Activated gamma-delta T cell treated with anti-CD3 and anti-CD28 coated beads, Interleukin-2, amount 50 U/mL, for 16 hours (primary cell): ENCODE results near the gene MARCHF10.

ENCODE experiments used
- DNase-seq: peaks from one replicate; pipeline ENCODE4 v3.0.0-alpha.2; 2020; ENCODE audit warnings: low read depth

The MARCHF10 gene

DNA sequence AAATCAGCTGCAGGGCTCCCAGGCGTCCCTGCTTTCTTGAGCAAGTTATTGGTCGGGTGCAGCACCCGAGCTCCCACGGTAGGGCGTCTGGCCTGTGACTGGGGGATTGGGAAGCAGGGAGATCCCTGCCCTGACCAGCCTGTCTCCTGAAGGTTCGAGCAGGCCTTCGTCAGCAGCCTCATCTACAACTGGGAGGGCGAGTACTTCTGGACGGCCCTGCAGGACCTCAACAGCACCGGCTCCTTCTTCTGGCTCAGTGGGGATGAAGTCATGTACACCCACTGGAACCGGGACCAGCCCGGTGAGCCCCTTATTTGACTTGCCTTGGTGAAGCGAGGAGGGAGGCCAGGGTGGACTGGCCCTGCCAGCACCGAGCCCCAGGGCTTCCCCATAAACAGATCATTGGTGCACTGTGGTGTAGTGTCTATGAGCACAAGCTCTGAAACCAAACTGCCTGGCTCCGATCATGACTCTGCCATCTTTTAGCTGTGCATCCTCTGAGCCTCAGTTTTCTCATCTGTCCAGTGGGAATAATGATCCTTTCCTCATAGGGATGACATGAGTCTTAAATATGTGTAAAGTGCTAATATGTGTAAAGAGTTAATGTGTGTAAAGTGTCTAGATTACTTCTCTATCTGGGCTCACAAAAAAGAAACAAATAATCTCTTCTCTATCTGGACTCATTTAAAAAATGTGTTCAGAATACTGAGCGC lies 131.7 kb downstream of the MARCHF10 start:
- no peak for DNase-seq

DNA sequence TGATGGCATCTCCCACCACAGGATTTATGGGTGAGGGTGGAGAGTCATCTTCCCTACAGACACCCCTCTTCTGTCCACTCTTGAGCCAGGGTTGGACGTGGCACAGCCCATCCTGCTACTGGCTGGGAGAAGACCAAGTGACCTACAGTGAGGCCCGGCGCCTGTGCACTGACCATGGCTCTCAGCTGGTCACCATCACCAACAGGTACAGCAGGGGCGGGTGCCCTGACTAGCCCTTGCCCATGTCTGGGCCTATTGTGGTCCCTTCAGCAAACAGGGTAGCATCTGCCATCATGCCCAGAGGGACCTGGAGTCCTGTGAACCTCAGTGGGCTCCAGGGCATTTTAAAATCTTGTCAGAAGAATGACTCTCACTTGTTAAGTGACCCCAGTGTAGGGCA lies 132.4 kb downstream of the MARCHF10 start:
- no peak for DNase-seq

- DNase-seq, result no peak
Observed at GRCh38 chr17:62675260-62675659, 132.9 kb downstream of the MARCHF10 start.

- no peak for DNase-seq
Observed at GRCh38 chr17:62674841-62675240, 133.3 kb downstream of the MARCHF10 start.

GRCh38 chr17:62674363-62674739 lies 133.8 kb downstream of the MARCHF10 start:
- DNase-seq, result no peak

DNA sequence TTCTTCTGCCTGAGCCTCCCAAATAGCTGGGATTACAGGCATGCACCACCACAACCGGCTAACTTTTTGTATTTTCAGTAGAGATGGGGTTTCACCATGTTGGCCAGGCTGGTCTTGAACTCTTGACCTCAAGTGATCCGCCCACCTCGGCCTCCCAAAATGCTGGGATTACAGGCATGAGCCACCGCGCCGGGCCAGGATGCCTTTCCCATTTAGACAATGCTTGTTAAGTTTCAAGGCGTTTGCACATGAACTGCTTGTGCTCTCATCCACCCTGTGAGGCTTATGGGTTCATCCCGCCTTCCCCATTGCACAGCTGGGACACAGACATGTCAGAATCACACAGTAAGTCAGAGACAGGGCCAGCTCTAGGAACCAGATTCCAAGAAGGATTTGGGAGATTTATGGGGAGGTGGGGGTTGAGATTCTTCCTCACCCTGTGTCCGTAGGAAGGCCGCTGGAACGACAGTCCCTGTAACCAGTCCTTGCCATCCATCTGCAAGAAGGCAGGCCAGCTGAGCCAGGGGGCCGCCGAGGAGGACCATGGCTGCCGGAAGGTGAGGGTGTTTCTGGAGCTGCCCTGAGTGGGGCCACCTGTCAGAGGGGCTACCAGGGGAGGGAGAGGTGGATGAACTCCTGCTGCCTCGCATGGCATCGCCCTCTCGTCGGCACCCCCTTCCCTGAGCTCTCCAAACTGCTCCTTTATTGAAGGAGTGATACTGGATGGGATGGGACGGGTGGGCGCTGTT lies 134.3 kb downstream of the MARCHF10 start:
- DNase-seq, result no peak

DNA sequence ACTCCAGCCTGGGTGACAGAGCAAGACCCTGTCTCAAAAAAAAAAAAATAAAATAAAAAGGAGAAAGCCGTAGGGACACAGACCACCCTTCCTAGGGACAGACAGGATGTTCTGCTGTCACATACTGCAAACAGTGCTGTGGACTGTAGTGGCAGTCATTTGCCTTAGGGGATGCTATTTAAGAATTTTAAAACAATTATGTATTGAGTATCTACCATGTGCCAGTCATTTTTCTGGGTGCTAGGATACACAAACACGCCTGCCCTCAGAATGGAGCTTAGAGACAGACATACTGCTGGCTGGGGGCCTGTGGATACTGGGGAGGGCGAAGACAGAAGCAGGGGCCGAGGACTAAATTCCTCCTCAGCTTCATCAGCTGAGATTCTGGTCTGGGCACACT lies 135.2 kb downstream of the MARCHF10 start:
- DNase-seq, result no peak

- DNase-seq, result no peak
Observed at GRCh38 chr17:62671553-62671952, 136.6 kb downstream of the MARCHF10 start.

GRCh38 chr17:62670202-62670821 lies 137.8 kb downstream of the MARCHF10 start:
- DNase-seq, result no peak

GRCh38 chr17:62668091-62668804 lies 139.9 kb downstream of the MARCHF10 start:
- DNase-seq, result no peak

GRCh38 chr17:62666801-62667591 lies 141.1 kb downstream of the MARCHF10 start:
- DNase-seq, result no peak

- no peak for DNase-seq
Observed at GRCh38 chr17:62666061-62666800, 141.9 kb downstream of the MARCHF10 start.

- DNase-seq, result no peak
Observed at GRCh38 chr17:62665599-62665998, 142.5 kb downstream of the MARCHF10 start.

DNA sequence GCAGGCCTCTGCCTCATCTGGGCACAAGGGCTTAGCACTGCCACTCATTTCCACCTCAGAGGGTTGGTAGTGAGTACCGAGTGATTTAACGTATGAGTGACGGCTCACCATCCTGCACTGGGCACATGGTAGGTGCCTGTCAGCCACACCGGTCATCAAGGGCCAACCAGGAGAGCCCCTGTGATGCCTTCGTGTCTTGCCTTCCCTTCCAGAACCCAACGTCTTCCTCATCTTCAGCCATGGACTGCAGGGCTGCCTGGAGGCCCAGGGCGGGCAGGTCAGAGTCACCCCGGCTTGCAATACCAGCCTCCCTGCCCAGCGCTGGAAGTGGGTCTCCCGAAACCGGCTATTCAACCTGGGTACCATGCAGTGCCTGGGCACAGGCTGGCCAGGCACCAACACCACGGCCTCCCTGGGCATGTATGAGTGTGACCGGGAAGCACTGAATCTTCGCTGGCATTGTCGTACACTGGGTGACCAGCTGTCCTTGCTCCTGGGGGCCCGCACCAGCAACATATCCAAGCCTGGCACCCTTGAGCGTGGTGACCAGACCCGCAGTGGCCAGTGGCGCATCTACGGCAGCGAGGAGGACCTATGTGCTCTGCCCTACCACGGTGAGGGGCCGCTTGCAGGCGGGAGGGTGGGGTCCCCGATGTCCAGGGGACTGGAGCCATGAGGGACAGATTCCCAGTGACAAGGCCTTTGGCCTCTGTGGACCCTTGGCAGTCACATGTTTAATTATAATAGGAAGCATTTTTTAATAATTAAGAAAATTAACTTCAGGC lies 143.6 kb downstream of the MARCHF10 start:
- DNase-seq, result no peak

GRCh38 chr17:62663304-62663703 lies 144.8 kb downstream of the MARCHF10 start:
- DNase-seq, result no peak

DNA sequence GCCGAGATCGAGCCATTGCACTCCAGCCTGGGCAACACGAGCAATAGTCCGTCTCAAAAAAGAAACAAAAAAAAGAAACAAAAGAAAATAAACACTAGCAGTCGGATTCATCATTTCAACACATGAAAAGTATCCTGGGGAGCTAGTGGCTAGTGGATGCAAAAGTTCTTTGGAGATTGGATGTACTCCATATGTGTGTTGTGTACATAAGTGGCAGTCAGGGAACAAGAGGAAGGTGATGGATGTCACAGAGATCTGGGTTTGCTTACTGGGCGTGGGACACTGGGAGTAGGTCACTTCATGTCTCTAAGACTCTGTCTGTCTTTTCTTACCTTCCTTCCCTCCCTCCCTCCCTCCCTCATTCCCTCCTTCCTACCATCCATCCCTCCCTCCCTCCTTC lies 145.3 kb downstream of the MARCHF10 start:
- no peak for DNase-seq

DNA sequence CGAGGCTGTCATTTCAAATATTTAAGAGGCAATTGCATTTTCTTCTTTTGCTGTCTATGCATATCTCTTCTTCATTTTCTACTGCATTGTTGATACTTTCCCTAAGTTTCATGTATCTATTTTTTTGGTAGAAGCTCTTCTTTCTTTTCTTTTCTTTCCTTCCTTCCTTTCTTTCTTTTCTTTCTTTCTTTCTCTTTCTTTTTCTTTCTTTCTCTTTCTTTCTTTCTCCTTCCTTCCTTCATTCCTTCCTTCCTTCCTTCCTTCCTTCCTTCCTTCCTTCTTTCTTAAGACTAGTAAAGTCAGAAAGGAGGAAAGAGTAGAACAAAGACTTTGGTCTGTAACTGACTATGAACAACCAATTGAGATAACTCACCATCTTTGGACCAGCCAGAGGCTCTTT lies 146.8 kb downstream of the MARCHF10 start:
- DNase-seq, result no peak

GRCh38 chr17:62660629-62661118 lies 147.4 kb downstream of the MARCHF10 start:
- DNase-seq, result no peak

GRCh38 chr17:62658136-62658920 lies 149.8 kb downstream of the MARCHF10 start:
- no peak for DNase-seq
